Muscle layer of duodenum (tissue), 2 donors: Measurements from ENCODE around the gene DMBT1.
"Not testable (repeated sequence)": the region's sequence is repeated elsewhere in the genome, so short reads cannot be mapped to it uniquely, and the experiment has no call there.

ENCODE experiments used
- H3K27ac ChIP-seq: one replicate; pipeline ENCODE4 v1.7.0; 2013; ENCODE audit warnings: mild to moderate bottlenecking, low read length
- H3K27me3 ChIP-seq: one replicate; pipeline ENCODE4 v1.7.0; 2013; ENCODE audit warnings: low read depth, mild to moderate bottlenecking, control low read depth, low read length
- H3K36me3 ChIP-seq, 2 donors: one replicate each; pipeline ENCODE4 v1.7.0; 2013; ENCODE audit warnings: low read length in 2 of 2, control low read depth in 1 of 2, mild to moderate bottlenecking in 1 of 2; ENCODE audit not compliant: insufficient read depth in 2 of 2, control insufficient read depth in 1 of 2
- H3K4me1 ChIP-seq, 2 donors: one replicate each; pipeline ENCODE4 v1.7.0; 2013; ENCODE audit warnings: low read length in 2 of 2, mild to moderate bottlenecking in 2 of 2, control low read depth in 1 of 2, moderate library complexity in 1 of 2; ENCODE audit not compliant: insufficient read depth in 2 of 2, control insufficient read depth in 1 of 2
- H3K4me3 ChIP-seq, 2 donors: one replicate each; pipeline ENCODE4 v1.7.0; 2013; ENCODE audit warnings: low read length in 2 of 2, low read depth in 1 of 2, mild to moderate bottlenecking in 1 of 2
- H3K9me3 ChIP-seq, 2 donors: one replicate each; pipeline ENCODE4 v1.7.0; 2013; ENCODE audit warnings: low read length in 2 of 2, control low read depth in 1 of 2, mild to moderate bottlenecking in 1 of 2; ENCODE audit not compliant: control insufficient read depth in 1 of 2
- donor health status: healthy.

Gene DMBT1

DNA sequence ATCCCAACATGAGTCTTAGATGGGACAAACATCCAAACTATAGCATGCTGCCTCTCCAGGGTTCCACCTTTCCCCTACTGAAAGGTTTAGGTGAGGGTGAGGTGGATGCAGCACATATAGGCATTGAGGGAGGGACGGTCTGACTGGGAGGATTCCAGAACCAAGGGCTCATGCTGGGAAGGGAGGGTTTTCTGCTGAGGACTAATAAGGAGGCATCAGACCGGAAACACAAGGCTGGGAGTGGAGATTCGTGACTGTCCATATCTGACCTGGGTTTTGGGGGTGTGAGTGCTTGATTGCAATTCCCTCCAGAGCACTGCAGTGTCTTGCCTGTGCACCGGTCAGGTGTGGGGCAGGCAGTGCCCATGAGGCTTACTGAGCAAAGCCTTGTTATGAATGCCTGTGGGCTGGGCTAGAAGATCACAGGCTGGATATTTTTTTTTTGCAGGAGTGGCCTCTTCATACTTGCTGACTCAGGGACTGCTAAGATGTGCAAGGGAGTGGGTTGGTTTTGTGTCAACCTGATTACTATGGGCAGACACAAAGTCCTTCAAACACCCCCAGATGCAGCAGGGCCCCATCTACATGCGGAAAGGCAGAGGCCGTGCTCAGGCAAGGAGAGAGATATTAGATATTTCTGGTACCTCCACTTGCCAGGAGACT is 26.7 kb downstream of the DMBT1 start:
- Histone ChIP-seq H3K27ac (no peak overlapping the region), H3K9me3 (no peaks in the 10 kb centered on the region), H3K4me1 (no peaks in the 10 kb centered on the region), H3K4me3 (no peak overlapping the region), H3K36me3 (peaks cover 0 to 4% of the 10 kb centered on the region in 2 donors), H3K27me3 (no peaks in the 10 kb centered on the region)

- Histone ChIP-seq H3K36me3 (peaks cover 0 to 4% of the 10 kb centered on the region in 2 donors), H3K4me1 (no peaks in the 10 kb centered on the region), H3K9me3 (no peaks in the 10 kb centered on the region), H3K27ac (no peak overlapping the region), H3K27me3 (no peaks in the 10 kb centered on the region), H3K4me3 (no peak overlapping the region)
Measured at GRCh38 chr10:122588381-122588780, 27.8 kb downstream of the DMBT1 start.

DNA sequence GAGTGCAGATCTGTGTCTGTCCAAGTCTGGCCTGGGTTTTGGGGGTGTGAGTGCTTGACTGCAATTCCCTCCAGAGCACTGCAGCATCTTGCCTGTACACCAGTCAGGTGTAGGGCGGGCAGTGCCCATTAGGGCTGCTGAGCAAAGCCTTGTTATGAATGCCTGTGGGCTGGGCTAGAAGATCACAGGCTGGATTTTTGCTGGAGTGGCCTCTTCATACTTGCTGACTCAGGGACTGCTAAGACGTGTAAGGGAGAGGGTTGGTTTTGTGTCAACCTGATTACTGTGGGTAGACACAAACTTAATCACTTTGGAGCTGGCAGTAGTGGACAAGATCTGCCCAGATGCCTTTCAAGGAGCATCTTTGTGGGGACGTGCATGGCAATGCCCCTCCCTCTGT is 29.6 kb downstream of the DMBT1 start:
- no peaks in the 10 kb centered on the region for H3K27me3 ChIP-seq
- H3K4me1 ChIP-seq: no peaks in the 10 kb centered on the region
- no peaks in the 10 kb centered on the region for H3K9me3 ChIP-seq
- no peak overlapping the region for H3K4me3 ChIP-seq
- peaks cover 0 to 4% of the 10 kb centered on the region in 2 donors for H3K36me3 ChIP-seq
- H3K27ac ChIP-seq: no peak overlapping the region

- H3K4me1 ChIP-seq: no peaks in the 10 kb centered on the region
- no peaks in the 10 kb centered on the region for H3K27me3 ChIP-seq
- H3K4me3 ChIP-seq: no peak overlapping the region
Measured at GRCh38 chr10:122591736-122592135, 31.2 kb downstream of the DMBT1 start.

GRCh38 chr10:122592161-122592560 is 31.6 kb downstream of the DMBT1 start:
- H3K9me3 ChIP-seq: no peaks in the 10 kb centered on the region
- H3K36me3 ChIP-seq: no peaks in the 10 kb centered on the region
- H3K4me1 ChIP-seq: no peaks in the 10 kb centered on the region
- H3K27ac ChIP-seq: no peak overlapping the region
- H3K4me3 ChIP-seq: no peak overlapping the region
- no peaks in the 10 kb centered on the region for H3K27me3 ChIP-seq

More at GRCh38 chr10:122591736-122592135, 31.2 kb downstream of the DMBT1 start:
- Histone ChIP-seq H3K9me3 (no peaks in the 10 kb centered on the region), H3K36me3 (no peaks in the 10 kb centered on the region), H3K27ac (no peak overlapping the region)

DNA sequence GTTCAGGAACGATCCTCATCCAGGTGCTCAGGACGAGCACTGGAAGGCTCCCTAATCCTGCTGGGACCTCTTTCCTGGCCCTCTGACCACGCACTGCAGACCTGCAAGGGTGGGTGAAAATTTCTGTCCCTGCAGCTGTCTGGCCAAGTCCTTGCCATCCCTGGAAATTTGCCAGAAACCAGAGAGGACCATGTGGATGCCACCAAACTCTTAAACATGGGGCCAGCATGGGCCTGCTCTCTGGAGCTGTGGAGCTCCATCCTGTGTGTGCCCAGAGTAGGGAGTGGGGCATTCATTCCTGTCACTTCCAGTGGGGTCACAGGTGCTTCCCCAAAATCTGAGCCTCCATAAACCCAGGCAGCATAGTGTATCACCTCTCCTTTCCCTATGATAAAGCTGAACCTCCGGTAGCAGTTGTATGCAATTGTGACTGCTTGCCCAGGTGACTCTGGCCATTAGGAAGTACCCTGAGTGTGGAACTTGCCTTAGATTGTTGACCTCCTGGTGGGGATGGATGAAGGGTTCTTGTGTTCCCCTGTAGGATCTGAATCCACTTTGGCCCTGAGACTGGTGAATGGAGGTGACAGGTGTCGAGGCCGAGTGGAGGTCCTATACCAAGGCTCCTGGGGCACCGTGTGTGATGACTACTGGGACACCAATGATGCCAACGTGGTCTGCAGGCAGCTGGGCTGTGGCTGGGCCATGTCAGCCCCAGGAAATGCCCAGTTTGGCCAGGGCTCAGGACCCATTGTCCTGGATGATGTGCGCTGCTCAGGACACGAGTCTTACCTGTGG is 57.1 kb downstream of the DMBT1 start:
- Histone ChIP-seq H3K36me3 (peaks cover 0 to 3% of the 10 kb centered on the region in 2 donors), H3K4me3 (no peak overlapping the region), H3K9me3 (no peaks in the 10 kb centered on the region), H3K4me1 (no peaks in the 10 kb centered on the region), H3K27me3 (no peaks in the 10 kb centered on the region), H3K27ac (no peak overlapping the region)

DNA sequence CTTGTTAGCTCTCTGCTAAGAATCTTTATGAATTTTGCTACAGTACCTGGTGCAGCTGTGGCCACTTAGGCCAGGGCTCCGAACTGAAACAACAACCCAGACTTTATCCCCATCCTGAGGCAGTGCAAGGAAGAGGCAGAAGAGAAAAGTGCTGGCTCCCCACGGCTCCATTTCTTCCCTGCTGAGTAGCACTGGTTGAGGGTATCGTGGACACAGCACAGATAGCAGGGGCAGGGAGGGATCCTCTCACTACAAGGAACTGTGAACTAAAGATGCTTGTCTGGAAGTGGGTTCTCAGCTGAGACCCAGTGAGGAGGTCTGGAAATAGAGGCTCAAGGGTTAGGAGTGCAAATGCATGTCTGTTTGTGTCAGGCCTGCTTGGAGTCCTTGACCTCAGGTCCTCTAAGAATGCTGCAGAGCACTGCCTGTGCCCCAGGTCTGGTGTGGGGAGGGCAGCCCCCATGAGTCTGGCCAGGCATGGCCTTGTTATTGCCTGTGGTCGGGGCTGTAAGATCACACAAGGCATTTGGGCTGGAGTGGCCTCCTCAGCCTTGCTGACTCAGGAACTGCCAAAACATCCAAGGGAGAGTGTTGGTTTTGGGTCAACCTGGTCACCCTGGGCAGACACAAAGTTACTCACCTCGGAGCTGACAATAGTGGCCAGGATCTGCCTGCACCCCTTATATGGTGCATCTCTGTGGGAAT is 58.1 kb downstream of the DMBT1 start:
- no peaks in the 10 kb centered on the region for H3K27me3 ChIP-seq
- no peaks in the 10 kb centered on the region for H3K9me3 ChIP-seq

DNA sequence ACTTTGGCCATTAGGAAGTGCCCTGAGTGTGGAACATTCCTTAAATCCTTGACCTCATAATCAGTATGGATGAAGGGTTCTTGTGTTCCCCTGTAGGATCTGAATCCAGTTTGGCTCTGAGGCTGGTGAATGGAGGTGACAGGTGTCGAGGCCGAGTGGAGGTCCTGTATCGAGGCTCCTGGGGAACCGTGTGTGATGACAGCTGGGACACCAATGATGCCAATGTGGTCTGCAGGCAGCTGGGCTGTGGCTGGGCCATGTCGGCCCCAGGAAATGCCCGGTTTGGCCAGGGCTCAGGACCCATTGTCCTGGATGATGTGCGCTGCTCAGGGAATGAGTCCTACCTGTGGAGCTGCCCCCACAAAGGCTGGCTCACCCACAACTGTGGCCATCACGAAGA is 60.4 kb downstream of the DMBT1 start:
- H3K27me3 ChIP-seq, H3K9me3 ChIP-seq, H3K36me3 ChIP-seq, H3K4me1 ChIP-seq, H3K27ac ChIP-seq, H3K4me3 ChIP-seq: not testable (repeated sequence)

More for the DNA sequence above, 58.1 kb downstream of the DMBT1 start:
- H3K27ac ChIP-seq: no peak overlapping the region
- no peak overlapping the region for H3K4me3 ChIP-seq
- H3K4me1 ChIP-seq: no peaks in the 10 kb centered on the region
- peaks cover 0 to 3% of the 10 kb centered on the region in 2 donors for H3K36me3 ChIP-seq

DNA sequence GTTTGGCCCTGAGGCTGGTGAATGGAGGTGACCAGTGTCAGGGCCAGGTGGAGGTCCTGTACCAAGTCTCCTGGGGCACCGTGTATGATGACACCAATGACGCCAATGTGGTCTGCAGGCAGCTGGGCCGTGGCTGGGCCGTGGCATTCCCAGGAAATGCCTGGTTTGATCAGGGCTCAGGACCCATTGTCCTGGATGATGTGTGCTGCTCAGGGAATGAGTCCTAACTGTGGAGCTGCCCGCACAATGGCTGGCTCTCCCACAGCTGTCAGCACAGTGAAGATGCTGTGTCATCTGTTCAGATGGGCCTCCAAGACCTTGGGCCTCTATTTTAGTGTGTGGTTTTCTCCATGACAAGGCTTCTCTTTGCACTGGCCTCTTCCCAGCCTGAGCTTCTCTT is 64.0 kb downstream of the DMBT1 start:
- H3K4me3 ChIP-seq: no peak overlapping the region
- no peaks in the 10 kb centered on the region for H3K27me3 ChIP-seq
- H3K9me3 ChIP-seq: no peaks in the 10 kb centered on the region
- peaks cover 0 to 3% of the 10 kb centered on the region in 2 donors for H3K36me3 ChIP-seq
- H3K27ac ChIP-seq: no peak overlapping the region
- H3K4me1 ChIP-seq: no peaks in the 10 kb centered on the region

- Histone ChIP-seq H3K9me3 (no peaks in the 10 kb centered on the region), H3K27me3 (no peaks in the 10 kb centered on the region), H3K27ac (no peak overlapping the region), H3K4me3 (no peak overlapping the region), H3K36me3 (no peaks in the 10 kb centered on the region), H3K4me1 (no peaks in the 10 kb centered on the region)
Measured at GRCh38 chr10:122630526-122630925, 70.0 kb downstream of the DMBT1 start.

DNA sequence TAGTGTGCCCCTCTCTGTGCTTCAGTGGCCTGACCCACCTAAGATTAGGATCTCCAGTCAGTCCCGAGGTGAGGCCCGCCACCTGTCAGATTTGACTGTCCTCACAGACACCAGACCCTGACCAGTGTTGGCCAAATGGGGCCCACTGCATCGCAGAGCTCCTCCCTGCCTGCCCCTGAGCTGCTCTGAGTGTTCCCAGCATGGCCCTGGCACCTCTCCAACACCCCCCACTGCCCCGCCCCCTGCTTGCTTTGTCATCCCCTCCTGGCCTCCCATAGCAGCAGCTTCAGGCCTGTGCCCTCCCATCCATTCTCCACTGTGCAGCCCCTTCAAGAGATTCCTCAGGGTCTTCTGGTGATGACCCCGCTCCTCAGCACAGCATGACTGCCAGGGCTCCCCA is 71.5 kb downstream of the DMBT1 start:
- Histone ChIP-seq H3K4me1 (no peaks in the 10 kb centered on the region), H3K27me3 (no peaks in the 10 kb centered on the region), H3K27ac (no peak overlapping the region), H3K9me3 (no peaks in the 10 kb centered on the region), H3K36me3 (peaks cover 0 to 5% of the 10 kb centered on the region in 2 donors), H3K4me3 (no peak overlapping the region)
